ENCODE results near the gene IL18R1. TPM values are rescaled to one million over a fixed set of nuclear protein-coding genes. Genes with fewer than 3 reads are reported as not detected.
"Not testable (repeated sequence)": the region's sequence is repeated elsewhere in the genome, so short reads cannot be mapped to it uniquely, and the experiment has no call there.

Gene IL18R1
- total RNA-seq, 2 donors from 2014 or later, result 1.9 to 5.0 TPM

DNA sequence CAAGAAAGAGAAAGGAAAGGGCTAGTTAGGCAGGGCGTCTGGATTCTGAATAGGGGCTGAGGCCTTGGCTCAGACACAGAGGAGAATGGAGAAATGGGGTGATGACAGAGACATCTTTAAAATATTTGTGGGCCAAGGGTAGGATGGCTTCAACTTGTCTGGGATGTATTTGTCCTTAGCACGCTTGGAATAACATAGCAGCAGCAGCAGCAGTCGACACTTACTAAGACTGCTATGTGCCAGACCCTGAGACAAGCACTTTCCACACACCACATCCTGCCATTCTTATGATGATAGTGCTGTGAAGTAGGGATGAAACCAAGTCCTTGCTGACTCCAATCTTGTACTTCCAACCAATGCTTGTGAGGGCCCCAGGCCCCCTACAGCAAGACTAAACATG is 41.6 kb upstream of the IL18R1 start:
- no peak for DNase-seq (ENCODE audit: low spot score)
- TF ChIP-seq, protein P1, sequence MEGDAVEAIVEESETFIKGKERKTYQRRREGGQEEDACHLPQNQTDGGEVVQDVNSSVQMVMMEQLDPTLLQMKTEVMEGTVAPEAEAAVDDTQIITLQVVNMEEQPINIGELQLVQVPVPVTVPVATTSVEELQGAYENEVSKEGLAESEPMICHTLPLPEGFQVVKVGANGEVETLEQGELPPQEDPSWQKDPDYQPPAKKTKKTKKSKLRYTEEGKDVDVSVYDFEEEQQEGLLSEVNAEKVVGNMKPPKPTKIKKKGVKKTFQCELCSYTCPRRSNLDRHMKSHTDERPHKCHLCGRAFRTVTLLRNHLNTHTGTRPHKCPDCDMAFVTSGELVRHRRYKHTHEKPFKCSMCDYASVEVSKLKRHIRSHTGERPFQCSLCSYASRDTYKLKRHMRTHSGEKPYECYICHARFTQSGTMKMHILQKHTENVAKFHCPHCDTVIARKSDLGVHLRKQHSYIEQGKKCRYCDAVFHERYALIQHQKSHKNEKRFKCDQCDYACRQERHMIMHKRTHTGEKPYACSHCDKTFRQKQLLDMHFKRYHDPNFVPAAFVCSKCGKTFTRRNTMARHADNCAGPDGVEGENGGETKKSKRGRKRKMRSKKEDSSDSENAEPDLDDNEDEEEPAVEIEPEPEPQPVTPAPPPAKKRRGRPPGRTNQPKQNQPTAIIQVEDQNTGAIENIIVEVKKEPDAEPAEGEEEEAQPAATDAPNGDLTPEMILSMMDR (IDR thresholded peaks at IDR 0.05), result no peak
- Histone ChIP-seq H3K27ac (no peak overlapping the region), H3K4me3 (no peak overlapping the region), H3K4me1 (no peaks in the 10 kb centered on the region), H3K9me3 (no peaks in the 10 kb centered on the region), H3K36me3 (no peaks in the 10 kb centered on the region), H3K27me3 (no peaks in the 10 kb centered on the region)

GRCh38 chr2:102315921-102316320 is 39.7 kb upstream of the IL18R1 start:
- Histone ChIP-seq H3K9me3 (no peaks in the 10 kb centered on the region), H3K36me3 (no peaks in the 10 kb centered on the region), H3K4me3 (no peak overlapping the region), H3K27me3 (no peaks in the 10 kb centered on the region), H3K27ac (no peak overlapping the region), H3K4me1 (no peaks in the 10 kb centered on the region)
- TF ChIP-seq, protein P1 (IDR thresholded peaks at IDR 0.05), result no peak
- DNase-seq (ENCODE audit: low spot score), result no peak

- no peaks in the 10 kb centered on the region for H3K36me3 ChIP-seq
- no peaks in the 10 kb centered on the region for H3K4me1 ChIP-seq
- DNase-seq (ENCODE audit: low spot score), result no peak
- H3K9me3 ChIP-seq, result no peaks in the 10 kb centered on the region
- no peak overlapping the region for H3K4me3 ChIP-seq
- H3K27ac ChIP-seq, result no peak overlapping the region
- no peaks in the 10 kb centered on the region for H3K27me3 ChIP-seq
- TF ChIP-seq, protein P1 (IDR thresholded peaks at IDR 0.05), result no peak
Observed at GRCh38 chr2:102317715-102318114, 37.9 kb upstream of the IL18R1 start.

- Histone ChIP-seq H3K27me3 (no peaks in the 10 kb centered on the region), H3K36me3 (no peaks in the 10 kb centered on the region), H3K27ac (no peak overlapping the region), H3K4me3 (no peak overlapping the region), H3K9me3 (no peaks in the 10 kb centered on the region), H3K4me1 (no peaks in the 10 kb centered on the region)
- TF ChIP-seq, protein P1 (IDR thresholded peaks at IDR 0.05), result no peak
- DNase-seq (ENCODE audit: low spot score), result no peak
Observed at GRCh38 chr2:102318437-102318836, 37.2 kb upstream of the IL18R1 start.

DNA sequence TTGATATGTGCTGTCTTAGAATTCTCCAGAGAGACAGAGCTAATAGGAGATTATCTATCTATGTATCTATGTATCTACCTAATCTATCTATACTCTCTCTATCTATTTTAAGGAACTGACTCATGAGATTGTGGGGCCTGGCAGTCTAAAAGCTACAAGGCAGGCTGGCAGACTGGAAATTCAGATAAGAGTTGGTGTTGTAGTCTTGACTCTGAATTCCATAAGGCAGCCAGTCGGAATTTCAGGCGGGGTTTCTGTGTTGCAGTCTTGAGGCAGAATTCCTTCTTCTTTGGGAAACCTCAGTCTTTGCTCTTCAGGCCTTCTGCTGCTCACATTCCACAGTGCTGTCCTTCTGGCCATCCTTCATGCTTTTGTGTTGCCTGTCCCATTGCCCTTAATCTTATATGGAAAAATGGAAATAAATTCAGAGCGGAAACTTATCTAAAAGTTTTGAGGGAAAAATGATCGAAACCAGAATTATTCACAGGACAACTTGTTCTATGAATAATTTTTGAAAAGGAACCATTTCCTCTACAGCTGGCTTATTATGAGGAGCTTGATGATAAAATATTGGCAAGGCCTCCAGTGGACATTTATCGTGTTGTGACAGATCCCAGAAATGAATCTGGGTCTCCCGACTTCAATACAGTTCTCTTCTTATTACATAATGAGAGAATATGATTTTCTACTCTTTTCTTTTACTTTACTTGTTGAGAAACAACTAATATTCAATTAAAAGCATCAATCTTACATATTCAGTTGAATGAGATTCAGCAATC is 33.5 kb upstream of the IL18R1 start:
- no peak for DNase-seq (ENCODE audit: low spot score)
- no peaks in the 10 kb centered on the region for H3K4me1 ChIP-seq
- H3K4me3 ChIP-seq, result no peak overlapping the region
- TF ChIP-seq, protein P1 (IDR thresholded peaks at IDR 0.05), result no peak
- H3K27me3 ChIP-seq, result no peaks in the 10 kb centered on the region
- peaks cover 0 to 3% of the 10 kb centered on the region in 2 donors for H3K9me3 ChIP-seq
- H3K36me3 ChIP-seq, result no peaks in the 10 kb centered on the region
- no peak overlapping the region for H3K27ac ChIP-seq

DNA sequence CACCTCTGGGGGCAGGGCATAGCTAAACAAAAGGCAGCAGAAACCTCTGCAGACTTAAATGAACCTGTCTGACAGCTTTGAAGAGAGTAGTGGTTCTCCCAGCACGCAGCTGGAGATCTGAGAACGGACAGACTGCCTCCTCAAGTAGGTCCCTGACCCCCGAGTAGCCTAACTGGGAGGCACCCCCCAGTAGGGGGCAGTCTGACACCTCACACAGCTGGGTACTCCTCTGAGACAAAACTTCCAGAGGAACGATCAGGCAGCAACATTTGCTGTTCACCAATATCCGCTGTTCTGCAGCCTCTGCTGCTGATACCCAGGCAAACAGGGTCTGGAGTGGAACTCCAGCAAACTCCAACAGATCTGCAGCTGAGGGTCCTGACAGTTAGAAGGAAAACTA is 30.7 kb upstream of the IL18R1 start:
- H3K27me3 ChIP-seq; H3K27ac ChIP-seq; DNase-seq (ENCODE audit: low spot score); H3K4me1 ChIP-seq; H3K36me3 ChIP-seq; H3K4me3 ChIP-seq; H3K9me3 ChIP-seq: not testable (repeated sequence)
